MG63 (cell line): ENCODE results near the gene ABI3BP. TPM values are rescaled to one million over a fixed set of nuclear protein-coding genes. Genes with fewer than 3 reads are reported as not detected.
A peak's percentile ranks its signal among the peaks of the same experiment; 100 is the strongest.
"Not testable (repeated sequence)": the region's sequence is repeated elsewhere in the genome, so short reads cannot be mapped to it uniquely, and the experiment has no call there.

ENCODE experiments used
- DNase-seq: peaks from one replicate; pipeline ENCODE4 v3.0.0-alpha.2; 2020
- H3K27me3 ChIP-seq: fragments of 250-450 bp; sonication (Bioruptor Pico); 2 replicates; pipeline ENCODE4 v1.5.1; 2020; ENCODE audit warnings: mild to moderate bottlenecking, moderate library complexity
- H3K36me3 ChIP-seq: fragments of 250-450 bp; sonication (Bioruptor Pico); 2 replicates; pipeline ENCODE4 v1.5.1; 2020; ENCODE audit warnings: mild to moderate bottlenecking, moderate library complexity
- H3K4me3 ChIP-seq: fragments of 250-450 bp; sonication (Bioruptor Pico); 2 replicates; pipeline ENCODE4 v1.5.1; 2020; ENCODE audit warnings: mild to moderate bottlenecking, moderate library complexity
- H3K9me3 ChIP-seq: fragments of 250-450 bp; sonication (Bioruptor Pico); 2 replicates; pipeline ENCODE4 v1.5.1; 2020; ENCODE audit warnings: mild to moderate bottlenecking, moderate library complexity
- total RNA-seq: library from RNA; depleted of rRNA; stranded (reverse); fragments of >200 nt; shearing (Covaris generic); gene quantifications from 2 replicates; pipeline ENCODE4 v1.2.3, GENCODE V29; 2014; ENCODE audit warnings: low replicate concordance

Gene ABI3BP
- total RNA-seq, 1 experiment from 2014 or later, result 1.1 TPM

- Histone ChIP-seq H3K27me3 (no peaks in the 10 kb centered on the region), H3K36me3 (no peaks in the 10 kb centered on the region), H3K9me3 (no peaks in the 10 kb centered on the region), H3K4me3 (no peak overlapping the region)
- no peak for DNase-seq
Observed at GRCh38 chr3:100968932-100969906, 24.0 kb downstream of the ABI3BP start.

GRCh38 chr3:100966807-100967206 lies 26.4 kb downstream of the ABI3BP start:
- DNase-seq, result no peak
- no peak overlapping the region for H3K4me3 ChIP-seq
- H3K27me3 ChIP-seq, result no peaks in the 10 kb centered on the region
- no peaks in the 10 kb centered on the region for H3K9me3 ChIP-seq
- H3K36me3 ChIP-seq, result no peaks in the 10 kb centered on the region

- DNase-seq, result no peak
- 0 out of 2 replicates have a peak, but pooled peaks cover 2% of the 10 kb centered on the region for H3K9me3 ChIP-seq
- no peaks in the 10 kb centered on the region for H3K27me3 ChIP-seq
- no peaks in the 10 kb centered on the region for H3K36me3 ChIP-seq
- no peak overlapping the region for H3K4me3 ChIP-seq
Observed at GRCh38 chr3:100966049-100966491, 27.2 kb downstream of the ABI3BP start.

- Histone ChIP-seq H3K4me3 (no peak overlapping the region), H3K36me3 (no peaks in the 10 kb centered on the region), H3K27me3 (no peaks in the 10 kb centered on the region), H3K9me3 (peaks cover 10% of the 10 kb centered on the region)
- DNase-seq, result no peak
Observed at GRCh38 chr3:100963041-100963440, 30.2 kb downstream of the ABI3BP start.

- Histone ChIP-seq H3K36me3 (no peaks in the 10 kb centered on the region), H3K4me3 (no peak overlapping the region), H3K9me3 (peaks cover 10% of the 10 kb centered on the region), H3K27me3 (no peaks in the 10 kb centered on the region)
- no peak for DNase-seq
Observed at GRCh38 chr3:100957261-100957986, 35.8 kb downstream of the ABI3BP start.

- peaks cover 10% of the 10 kb centered on the region for H3K9me3 ChIP-seq
- no peak for DNase-seq
- H3K27me3 ChIP-seq, result no peaks in the 10 kb centered on the region
- H3K4me3 ChIP-seq, result no peak overlapping the region
- H3K36me3 ChIP-seq, result no peaks in the 10 kb centered on the region
Observed at GRCh38 chr3:100956276-100956675, 36.9 kb downstream of the ABI3BP start.

- no peak overlapping the region for H3K4me3 ChIP-seq
Observed at GRCh38 chr3:100954990-100955389, 38.2 kb downstream of the ABI3BP start.

GRCh38 chr3:100954199-100954935 lies 38.9 kb downstream of the ABI3BP start:
- no peaks in the 10 kb centered on the region for H3K36me3 ChIP-seq
- DNase-seq, result no peak
- no peaks in the 10 kb centered on the region for H3K27me3 ChIP-seq
- no peaks in the 10 kb centered on the region for H3K9me3 ChIP-seq
- H3K4me3 ChIP-seq, result no peak overlapping the region

More at GRCh38 chr3:100954990-100955389, 38.2 kb downstream of the ABI3BP start:
- H3K9me3 ChIP-seq, result peaks cover 4% of the 10 kb centered on the region; the same call in 1 of the 2 replicates
- no peaks in the 10 kb centered on the region for H3K36me3 ChIP-seq
- peak; percentile 69 for DNase-seq
- no peaks in the 10 kb centered on the region for H3K27me3 ChIP-seq

GRCh38 chr3:100953103-100953502 lies 40.1 kb downstream of the ABI3BP start:
- DNase-seq, result no peak
- no peak overlapping the region for H3K4me3 ChIP-seq
- no peaks in the 10 kb centered on the region for H3K36me3 ChIP-seq
- H3K27me3 ChIP-seq, result no peaks in the 10 kb centered on the region
- no peaks in the 10 kb centered on the region for H3K9me3 ChIP-seq

- no peak for DNase-seq
- Histone ChIP-seq H3K9me3 (no peaks in the 10 kb centered on the region), H3K27me3 (no peaks in the 10 kb centered on the region), H3K4me3 (no peak overlapping the region), H3K36me3 (no peaks in the 10 kb centered on the region)
Observed at GRCh38 chr3:100947119-100947518, 46.1 kb downstream of the ABI3BP start.

- H3K9me3 ChIP-seq, H3K36me3 ChIP-seq, DNase-seq, H3K4me3 ChIP-seq, H3K27me3 ChIP-seq: not testable (repeated sequence)
Observed at GRCh38 chr3:100946096-100946495, 47.1 kb downstream of the ABI3BP start.

GRCh38 chr3:100941451-100941850 lies 51.8 kb downstream of the ABI3BP start:
- Histone ChIP-seq H3K27me3 (no peaks in the 10 kb centered on the region), H3K9me3 (no peaks in the 10 kb centered on the region), H3K36me3 (no peaks in the 10 kb centered on the region), H3K4me3 (no peak overlapping the region)
- no peak for DNase-seq

- DNase-seq, result no peak
- H3K36me3 ChIP-seq, result no peaks in the 10 kb centered on the region
- H3K4me3 ChIP-seq, result no peak overlapping the region
- H3K9me3 ChIP-seq, result no peaks in the 10 kb centered on the region
- no peaks in the 10 kb centered on the region for H3K27me3 ChIP-seq
Observed at GRCh38 chr3:100941041-100941440, 52.2 kb downstream of the ABI3BP start.

GRCh38 chr3:100936931-100937330 lies 56.3 kb downstream of the ABI3BP start:
- no peak for DNase-seq
- Histone ChIP-seq H3K27me3 (no peaks in the 10 kb centered on the region), H3K9me3 (no peaks in the 10 kb centered on the region), H3K36me3 (no peaks in the 10 kb centered on the region), H3K4me3 (no peak overlapping the region)

- DNase-seq, result no peak
- Histone ChIP-seq H3K9me3 (no peaks in the 10 kb centered on the region; the same call in 1 of the 2 replicates), H3K27me3 (no peaks in the 10 kb centered on the region), H3K4me3 (no peak overlapping the region), H3K36me3 (no peaks in the 10 kb centered on the region)
Observed at GRCh38 chr3:100932491-100932890, 60.7 kb downstream of the ABI3BP start.

- H3K9me3 ChIP-seq, result no peaks in the 10 kb centered on the region; the same call in 1 of the 2 replicates
- no peaks in the 10 kb centered on the region for H3K36me3 ChIP-seq
- DNase-seq, result no peak
- no peak overlapping the region for H3K4me3 ChIP-seq
- no peaks in the 10 kb centered on the region for H3K27me3 ChIP-seq
Observed at GRCh38 chr3:100928638-100929428, 64.4 kb downstream of the ABI3BP start.
